ENCODE measurements around the gene DOK4. TPM values are rescaled to one million over a fixed set of nuclear protein-coding genes. Genes with fewer than 3 reads are reported as not detected.

DOK4 gene
- total and polyA plus RNA-seq, 2 donors (not counting 3 experiments of a cell fraction or from before 2014, with no cell fraction given), result 22.3 to 23.4 TPM

DNA sequence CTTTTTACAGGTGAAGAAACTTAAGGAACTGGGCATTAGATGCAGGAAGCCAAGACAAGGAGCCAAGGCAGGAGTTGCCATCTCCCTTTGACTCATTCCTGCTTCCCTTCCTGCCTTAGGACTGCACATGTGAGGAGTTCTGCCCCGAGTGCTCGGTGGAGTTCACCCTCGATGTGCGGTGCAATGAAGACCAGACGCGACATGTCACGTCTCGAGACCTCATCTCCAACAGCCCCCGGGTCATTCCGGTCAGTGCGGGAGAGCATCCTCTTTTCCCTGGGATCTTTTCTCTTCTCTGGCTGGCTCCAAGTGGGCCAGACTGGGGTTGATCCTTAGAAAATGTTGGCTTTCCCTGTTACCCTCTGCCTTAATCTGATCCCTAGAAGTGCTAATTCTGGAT lies 17.2 kb downstream of the DOK4 start:
- peaks cover 13 to 61% of the 10 kb centered on the region in 2 experiments for H3K36me3 ChIP-seq (ENCODE audit: control insufficient read depth in 2 of 2, extremely low read depth in 1 of 2, insufficient read depth in 2 of 2, low read length in 2 of 2)
- dilution Hi-C loops (cut with MboI; ENCODE audit: extremely low pct_ligation_motif_present, low sequenced_read_pairs), result no loop called here
- H3K9ac ChIP-seq (replicated peaks; ENCODE audit: extremely low read depth, insufficient read depth, low read length), result no peak overlapping the region
- no peak for FAIRE-seq
- intact Hi-C loops (cut with micrococcal nuclease), result no loop called here
- H3K27me3 ChIP-seq (ENCODE audit: control insufficient read depth in 2 of 2, insufficient read depth in 2 of 2, low read length in 2 of 2), result no peaks in the 10 kb centered on the region
- POLR2A ChIA-PET, result no interaction called here
- DNase-seq (ENCODE audit: low read depth, low spot score), result no peak
- H3K4me2 ChIP-seq (ENCODE audit: insufficient read depth, low read length), result no peak overlapping the region
- TF ChIP-seq, protein P1, sequence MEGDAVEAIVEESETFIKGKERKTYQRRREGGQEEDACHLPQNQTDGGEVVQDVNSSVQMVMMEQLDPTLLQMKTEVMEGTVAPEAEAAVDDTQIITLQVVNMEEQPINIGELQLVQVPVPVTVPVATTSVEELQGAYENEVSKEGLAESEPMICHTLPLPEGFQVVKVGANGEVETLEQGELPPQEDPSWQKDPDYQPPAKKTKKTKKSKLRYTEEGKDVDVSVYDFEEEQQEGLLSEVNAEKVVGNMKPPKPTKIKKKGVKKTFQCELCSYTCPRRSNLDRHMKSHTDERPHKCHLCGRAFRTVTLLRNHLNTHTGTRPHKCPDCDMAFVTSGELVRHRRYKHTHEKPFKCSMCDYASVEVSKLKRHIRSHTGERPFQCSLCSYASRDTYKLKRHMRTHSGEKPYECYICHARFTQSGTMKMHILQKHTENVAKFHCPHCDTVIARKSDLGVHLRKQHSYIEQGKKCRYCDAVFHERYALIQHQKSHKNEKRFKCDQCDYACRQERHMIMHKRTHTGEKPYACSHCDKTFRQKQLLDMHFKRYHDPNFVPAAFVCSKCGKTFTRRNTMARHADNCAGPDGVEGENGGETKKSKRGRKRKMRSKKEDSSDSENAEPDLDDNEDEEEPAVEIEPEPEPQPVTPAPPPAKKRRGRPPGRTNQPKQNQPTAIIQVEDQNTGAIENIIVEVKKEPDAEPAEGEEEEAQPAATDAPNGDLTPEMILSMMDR (IDR thresholded peaks at IDR 0.05; ENCODE audit: extremely low read depth in 1 of 2, insufficient read depth in 1 of 2, low read depth in 1 of 2, low read length in 2 of 2), result no peak
- TF ChIP-seq JUN (IDR thresholded peaks at IDR 0.05; ENCODE audit: borderline replicate concordance, insufficient read depth, insufficient read length, low read depth) (no peak), EZH2 (IDR thresholded peaks at IDR 0.05; ENCODE audit: borderline replicate concordance, low read depth, low read length, severe bottlenecking) (no peak), MYC (IDR thresholded peaks at IDR 0.05; ENCODE audit: low read depth, low read length) (no peak), POLR2AphosphoS5 (IDR thresholded peaks at IDR 0.05; ENCODE audit: insufficient read depth, low read depth, low read length) (no peak), FOS (IDR thresholded peaks at IDR 0.05; ENCODE audit: borderline replicate concordance, insufficient read depth, low read length) (no peak), POLR2A (IDR thresholded peaks at IDR 0.05; ENCODE audit: low read depth, low read length) (no peak), GATA2 (IDR thresholded peaks at IDR 0.05; ENCODE audit: insufficient read depth, insufficient read length, low read depth, low read length) (no peak)
- TF ChIP-seq, protein P2, sequence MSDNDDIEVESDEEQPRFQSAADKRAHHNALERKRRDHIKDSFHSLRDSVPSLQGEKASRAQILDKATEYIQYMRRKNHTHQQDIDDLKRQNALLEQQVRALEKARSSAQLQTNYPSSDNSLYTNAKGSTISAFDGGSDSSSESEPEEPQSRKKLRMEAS (IDR thresholded peaks at IDR 0.05; ENCODE audit: insufficient read depth, insufficient read length), result no peak
- no peaks in the 10 kb centered on the region for H3K9me3 ChIP-seq (replicated peaks; ENCODE audit: control insufficient read depth, insufficient read depth, low read length)
- H3K27ac ChIP-seq (ENCODE audit: insufficient read depth, low read depth, low read length), result no peak overlapping the region
- no TSS peak for BruUV-seq (replicated peaks)
- H3K4me1 ChIP-seq (ENCODE audit: control insufficient read depth, extremely low read depth, insufficient read depth, low read length), result peaks cover 5% of the 10 kb centered on the region
- no peaks in the 10 kb centered on the region for H3K9me1 ChIP-seq (replicated peaks; ENCODE audit: control insufficient read depth, extremely low read depth, insufficient read depth, low read length)
- CTCF ChIA-PET, result no interaction called here
- no peak overlapping the region for H2AFZ ChIP-seq (ENCODE audit: low read depth, low read length)
- no peaks in the 10 kb centered on the region for H4K20me1 ChIP-seq (replicated peaks; ENCODE audit: control insufficient read depth, extremely low read depth, insufficient read depth, low read length)
- H3K4me3 ChIP-seq (replicated peaks in 1 of 3; ENCODE audit: insufficient read depth in 1 of 3, low read depth in 1 of 3, low read length in 3 of 3), result no peak overlapping the region
- H3K79me2 ChIP-seq (ENCODE audit: control insufficient read depth, insufficient read depth, low read length), result peaks cover 5% of the 10 kb centered on the region

All from endothelial cell of umbilical vein (primary cell).